HepG2 (cell line): Measurements from ENCODE around the gene NDUFB5.

Experiments used
- MZF1 ChIP-seq: sonication (generic); formaldehyde crosslinking; IDR thresholded peaks from 2 replicates; pipeline ENCODE4 v1.8.1; 2023; ENCODE audit warnings: mild to moderate bottlenecking, missing genetic modification reagents, borderline replicate concordance
- NR3C1 ChIP-seq: sonication (generic); formaldehyde crosslinking; IDR thresholded peaks from 2 replicates; pipeline ENCODE4 v1.4.0; 2020; ENCODE audit warnings: missing genetic modification reagents
- POLR2A ChIP-seq, 2 experiments: IDR thresholded peaks; 2 replicates each; pipeline ENCODE4 v1.6.1; 2011; ENCODE audit warnings: low read depth in 2 of 2, low read length in 2 of 2, mild to moderate bottlenecking in 1 of 2, moderate library complexity in 1 of 2; ENCODE audit not compliant: insufficient read depth in 1 of 2
- SNRNP70 ChIP-seq: fragments of 200-400 bp; formaldehyde crosslinking; IDR thresholded peaks from 2 replicates; pipeline ENCODE4 v1.6.1; 2017; ENCODE audit warnings: mild to moderate bottlenecking, low read depth, low read length, moderate library complexity
- ZNF121 ChIP-seq: sonication (generic); formaldehyde crosslinking; IDR thresholded peaks from 2 replicates; pipeline ENCODE4 v1.5.0; 2020; ENCODE audit warnings: mild to moderate bottlenecking, missing genetic modification reagents
- ZNF33A ChIP-seq: sonication (generic); formaldehyde crosslinking; IDR thresholded peaks from 2 replicates; pipeline ENCODE4 v1.5.1; 2020; ENCODE audit warnings: missing genetic modification reagents, mild to moderate bottlenecking, moderate library complexity, borderline replicate concordance
- ZNF501 ChIP-seq: sonication (generic); formaldehyde crosslinking; IDR thresholded peaks from 2 replicates; pipeline ENCODE4 v1.5.1; 2020; ENCODE audit warnings: mild to moderate bottlenecking, moderate library complexity, missing genetic modification reagents
- ZNF567 ChIP-seq: sonication (generic); formaldehyde crosslinking; IDR thresholded peaks from 2 replicates; pipeline ENCODE4 v1.8.1; 2023; ENCODE audit warnings: mild to moderate bottlenecking, missing genetic modification reagents, borderline replicate concordance
- ZNF776 ChIP-seq: sonication (generic); formaldehyde crosslinking; IDR thresholded peaks from 2 replicates; pipeline ENCODE4 v1.4.0; 2020; ENCODE audit warnings: mild to moderate bottlenecking, missing genetic modification reagents
- TF ChIP-seq, protein P1 (sequence below): sonication (generic); formaldehyde crosslinking; IDR thresholded peaks from 2 replicates; pipeline ENCODE4 v1.4.0; 2020; ENCODE audit warnings: missing genetic modification reagents, borderline replicate concordance
- TF ChIP-seq, protein P2 (sequence below): sonication (generic); formaldehyde crosslinking; IDR thresholded peaks from 2 replicates; pipeline ENCODE4 v1.5.0; 2020; ENCODE audit warnings: mild to moderate bottlenecking, missing genetic modification reagents, moderate library complexity
- TF ChIP-seq, protein P3 (sequence below), 2 experiments: sonication (generic) in 1 of 2; formaldehyde crosslinking in 1 of 2; IDR thresholded peaks; 2 replicates each; pipeline versions ENCODE4 v1.4.0 to v1.6.1; 2018 to 2020; ENCODE audit warnings: missing genetic modification reagents in 2 of 2, borderline replicate concordance in 1 of 2, low read depth in 1 of 2, mild to moderate bottlenecking in 1 of 2, missing biosample characterization in 1 of 2
- TF ChIP-seq, protein P4 (sequence below): sonication (generic); formaldehyde crosslinking; IDR thresholded peaks from 2 replicates; pipeline ENCODE4 v1.5.1; 2020; ENCODE audit warnings: mild to moderate bottlenecking, missing genetic modification reagents, moderate library complexity
- TF ChIP-seq, protein P5 (sequence below): sonication (generic); formaldehyde crosslinking; conservative IDR thresholded peaks from 2 replicates; pipeline ENCODE4 v1.4.0; 2020; ENCODE audit warnings: missing genetic modification reagents

DNA sequence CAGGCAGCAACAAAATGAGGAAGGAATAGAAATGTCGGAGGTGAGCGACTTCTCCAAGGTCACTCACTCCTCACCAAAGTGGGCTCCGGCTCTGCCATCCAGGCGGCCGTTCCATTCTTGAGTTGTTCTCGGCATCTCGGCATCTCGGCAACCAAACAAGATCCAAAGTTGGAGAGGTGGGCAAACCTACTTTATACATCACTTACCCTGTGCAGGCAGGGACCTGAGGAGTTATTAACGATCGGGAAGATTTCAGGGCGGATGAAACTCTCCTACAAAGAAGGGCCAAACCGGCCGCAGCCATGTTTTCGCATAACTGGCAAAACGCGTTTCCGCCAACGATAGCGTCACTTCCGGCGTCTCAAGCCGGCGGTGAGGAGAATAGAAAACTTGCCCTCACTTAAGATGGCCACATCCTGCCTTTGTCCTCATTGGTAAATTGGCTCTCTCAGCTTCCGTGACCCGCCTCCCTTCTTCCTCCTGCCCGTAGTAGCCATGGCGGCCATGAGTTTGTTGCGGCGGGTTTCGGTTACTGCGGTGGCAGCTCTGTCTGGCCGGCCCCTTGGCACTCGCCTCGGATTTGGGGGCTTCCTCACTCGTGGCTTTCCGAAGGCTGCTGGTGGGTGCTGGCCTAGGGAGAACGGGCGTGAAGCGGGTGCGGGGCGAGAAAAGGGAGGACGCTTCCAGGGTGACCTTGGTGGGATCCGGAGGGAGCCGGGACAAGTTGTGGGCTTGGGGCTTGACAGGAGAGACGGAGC, at the start of gene NDUFB5, which contains the start of gene MRPL47:
- TF ChIP-seq, protein P1, sequence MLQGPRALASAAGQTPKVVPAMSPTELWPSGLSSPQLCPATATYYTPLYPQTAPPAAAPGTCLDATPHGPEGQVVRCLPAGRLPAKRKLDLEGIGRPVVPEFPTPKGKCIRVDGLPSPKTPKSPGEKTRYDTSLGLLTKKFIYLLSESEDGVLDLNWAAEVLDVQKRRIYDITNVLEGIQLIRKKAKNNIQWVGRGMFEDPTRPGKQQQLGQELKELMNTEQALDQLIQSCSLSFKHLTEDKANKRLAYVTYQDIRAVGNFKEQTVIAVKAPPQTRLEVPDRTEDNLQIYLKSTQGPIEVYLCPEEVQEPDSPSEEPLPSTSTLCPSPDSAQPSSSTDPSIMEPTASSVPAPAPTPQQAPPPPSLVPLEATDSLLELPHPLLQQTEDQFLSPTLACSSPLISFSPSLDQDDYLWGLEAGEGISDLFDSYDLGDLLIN: no peak
- TF ChIP-seq NR3C1 (CRISPR knock-in tag) (no peak), POLR2A (IDR thresholded peaks at IDR 0.05; ENCODE audit: insufficient read depth in 1 of 2, low read depth in 2 of 2, low read length in 2 of 2) (peak; percentile 82 to 89), ZNF776 (no peak), SNRNP70 (no peak), ZNF33A (CRISPR knock-in tag) (no peak), ZNF121 (CRISPR knock-in tag) (no peak), ZNF501 (peak; percentile 94), ZNF567 (CRISPR knock-in tag) (no peak), MZF1 (no peak)
- TF ChIP-seq, protein P2, sequence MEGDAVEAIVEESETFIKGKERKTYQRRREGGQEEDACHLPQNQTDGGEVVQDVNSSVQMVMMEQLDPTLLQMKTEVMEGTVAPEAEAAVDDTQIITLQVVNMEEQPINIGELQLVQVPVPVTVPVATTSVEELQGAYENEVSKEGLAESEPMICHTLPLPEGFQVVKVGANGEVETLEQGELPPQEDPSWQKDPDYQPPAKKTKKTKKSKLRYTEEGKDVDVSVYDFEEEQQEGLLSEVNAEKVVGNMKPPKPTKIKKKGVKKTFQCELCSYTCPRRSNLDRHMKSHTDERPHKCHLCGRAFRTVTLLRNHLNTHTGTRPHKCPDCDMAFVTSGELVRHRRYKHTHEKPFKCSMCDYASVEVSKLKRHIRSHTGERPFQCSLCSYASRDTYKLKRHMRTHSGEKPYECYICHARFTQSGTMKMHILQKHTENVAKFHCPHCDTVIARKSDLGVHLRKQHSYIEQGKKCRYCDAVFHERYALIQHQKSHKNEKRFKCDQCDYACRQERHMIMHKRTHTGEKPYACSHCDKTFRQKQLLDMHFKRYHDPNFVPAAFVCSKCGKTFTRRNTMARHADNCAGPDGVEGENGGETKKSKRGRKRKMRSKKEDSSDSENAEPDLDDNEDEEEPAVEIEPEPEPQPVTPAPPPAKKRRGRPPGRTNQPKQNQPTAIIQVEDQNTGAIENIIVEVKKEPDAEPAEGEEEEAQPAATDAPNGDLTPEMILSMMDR (CRISPR knock-in tag): no peak
- TF ChIP-seq, protein P3, sequence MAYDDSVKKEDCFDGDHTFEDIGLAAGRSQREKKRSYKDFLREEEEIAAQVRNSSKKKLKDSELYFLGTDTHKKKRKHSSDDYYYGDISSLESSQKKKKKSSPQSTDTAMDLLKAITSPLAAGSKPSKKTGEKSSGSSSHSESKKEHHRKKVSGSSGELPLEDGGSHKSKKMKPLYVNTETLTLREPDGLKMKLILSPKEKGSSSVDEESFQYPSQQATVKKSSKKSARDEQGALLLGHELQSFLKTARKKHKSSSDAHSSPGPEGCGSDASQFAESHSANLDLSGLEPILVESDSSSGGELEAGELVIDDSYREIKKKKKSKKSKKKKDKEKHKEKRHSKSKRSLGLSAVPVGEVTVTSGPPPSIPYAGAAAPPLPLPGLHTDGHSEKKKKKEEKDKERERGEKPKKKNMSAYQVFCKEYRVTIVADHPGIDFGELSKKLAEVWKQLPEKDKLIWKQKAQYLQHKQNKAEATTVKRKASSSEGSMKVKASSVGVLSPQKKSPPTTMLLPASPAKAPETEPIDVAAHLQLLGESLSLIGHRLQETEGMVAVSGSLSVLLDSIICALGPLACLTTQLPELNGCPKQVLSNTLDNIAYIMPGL (CRISPR knock-in tag; IDR thresholded peaks at IDR 0.05; ENCODE audit: borderline replicate concordance in 1 of 2, low read depth in 1 of 2): peak in 1 of 2 experiments; percentile 84; a peak in 2 of 4 replicates
- TF ChIP-seq, protein P4, sequence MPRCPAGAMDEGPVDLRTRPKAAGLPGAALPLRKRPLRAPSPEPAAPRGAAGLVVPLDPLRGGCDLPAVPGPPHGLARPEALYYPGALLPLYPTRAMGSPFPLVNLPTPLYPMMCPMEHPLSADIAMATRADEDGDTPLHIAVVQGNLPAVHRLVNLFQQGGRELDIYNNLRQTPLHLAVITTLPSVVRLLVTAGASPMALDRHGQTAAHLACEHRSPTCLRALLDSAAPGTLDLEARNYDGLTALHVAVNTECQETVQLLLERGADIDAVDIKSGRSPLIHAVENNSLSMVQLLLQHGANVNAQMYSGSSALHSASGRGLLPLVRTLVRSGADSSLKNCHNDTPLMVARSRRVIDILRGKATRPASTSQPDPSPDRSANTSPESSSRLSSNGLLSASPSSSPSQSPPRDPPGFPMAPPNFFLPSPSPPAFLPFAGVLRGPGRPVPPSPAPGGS (CRISPR knock-in tag): no peak
- TF ChIP-seq, protein P5, sequence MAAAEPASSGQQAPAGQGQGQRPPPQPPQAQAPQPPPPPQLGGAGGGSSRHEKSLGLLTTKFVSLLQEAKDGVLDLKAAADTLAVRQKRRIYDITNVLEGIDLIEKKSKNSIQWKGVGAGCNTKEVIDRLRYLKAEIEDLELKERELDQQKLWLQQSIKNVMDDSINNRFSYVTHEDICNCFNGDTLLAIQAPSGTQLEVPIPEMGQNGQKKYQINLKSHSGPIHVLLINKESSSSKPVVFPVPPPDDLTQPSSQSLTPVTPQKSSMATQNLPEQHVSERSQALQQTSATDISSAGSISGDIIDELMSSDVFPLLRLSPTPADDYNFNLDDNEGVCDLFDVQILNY (CRISPR knock-in tag): 0 out of 2 replicates have a peak, but pooled peaks have one; percentile 26
